ENCODE data around the gene CALML5.
"Not testable (repeated sequence)": the region's sequence is repeated elsewhere in the genome, so short reads cannot be mapped to it uniquely, and the experiment has no call there.

Gene CALML5

DNA sequence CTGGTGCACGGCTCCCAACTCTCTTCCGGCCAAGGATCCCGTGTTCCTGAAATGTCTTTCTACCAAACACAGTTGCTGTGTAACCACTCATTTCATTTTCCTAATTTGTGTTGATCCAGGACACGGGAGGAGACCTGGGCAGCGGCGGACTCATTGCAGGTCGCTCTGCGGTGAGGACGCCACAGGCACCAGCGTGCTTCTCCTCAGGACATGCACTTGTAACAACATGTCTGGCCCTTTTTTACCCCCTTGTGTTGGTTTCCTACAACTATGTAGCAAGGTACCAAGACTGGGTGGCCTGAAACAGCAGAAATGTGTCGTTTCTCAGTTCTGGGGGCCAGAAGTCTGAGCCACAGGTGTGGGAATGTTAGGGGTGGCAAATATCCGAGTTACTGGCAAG, 18.2 kb downstream of the CALML5 start:
- no peak for DNase-seq (ENCODE audit: low read depth)

- DNase-seq (ENCODE audit: low read depth): no peak
Observed at GRCh38 chr10:5480162-5480941, 19.0 kb downstream of the CALML5 start.

GRCh38 chr10:5479481-5480161, 19.7 kb downstream of the CALML5 start:
- DNase-seq (ENCODE audit: low read depth): no peak

- no peak for DNase-seq (ENCODE audit: low read depth)
Observed at GRCh38 chr10:5478694-5479305, 20.6 kb downstream of the CALML5 start.

DNA sequence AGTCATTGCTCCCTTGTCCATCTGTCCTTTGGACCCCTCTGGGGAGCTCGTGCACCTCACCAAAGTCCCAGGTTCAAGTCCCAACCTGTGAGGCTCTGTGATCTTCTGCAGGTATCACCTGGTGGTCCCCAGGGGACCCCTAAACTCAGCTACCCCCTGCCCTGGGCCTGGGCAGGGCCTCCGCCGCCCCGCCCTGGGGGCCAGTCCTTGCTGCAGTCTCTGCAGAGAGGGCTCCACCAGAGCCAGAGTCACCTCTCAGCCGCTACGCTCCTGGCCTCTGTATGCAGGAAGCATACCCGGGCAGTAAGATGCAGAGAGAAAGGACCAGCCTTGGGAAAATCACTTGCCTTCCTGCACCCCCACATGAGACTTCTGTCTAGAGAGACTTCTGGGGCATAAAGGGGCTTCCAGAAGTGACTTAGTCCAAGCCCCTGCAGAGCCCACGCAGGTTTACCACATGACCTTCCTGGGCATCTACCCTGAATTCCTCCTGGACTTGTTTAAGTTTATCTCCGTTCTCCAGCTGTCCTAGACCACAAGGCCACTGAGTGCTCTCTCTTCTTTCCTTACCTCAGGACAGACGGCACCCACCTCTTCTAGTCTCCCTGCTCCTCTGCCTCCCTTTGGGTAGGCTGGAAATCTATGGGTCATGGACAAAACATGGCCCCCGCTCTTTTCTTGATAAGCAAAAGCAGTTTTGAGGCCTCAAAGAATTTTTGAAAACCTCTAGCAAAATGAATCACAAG, 21.2 kb downstream of the CALML5 start:
- DNase-seq (ENCODE audit: low read depth): no peak

GRCh38 chr10:5476918-5477525, 22.3 kb downstream of the CALML5 start:
- DNase-seq (ENCODE audit: low read depth): no peak

DNA sequence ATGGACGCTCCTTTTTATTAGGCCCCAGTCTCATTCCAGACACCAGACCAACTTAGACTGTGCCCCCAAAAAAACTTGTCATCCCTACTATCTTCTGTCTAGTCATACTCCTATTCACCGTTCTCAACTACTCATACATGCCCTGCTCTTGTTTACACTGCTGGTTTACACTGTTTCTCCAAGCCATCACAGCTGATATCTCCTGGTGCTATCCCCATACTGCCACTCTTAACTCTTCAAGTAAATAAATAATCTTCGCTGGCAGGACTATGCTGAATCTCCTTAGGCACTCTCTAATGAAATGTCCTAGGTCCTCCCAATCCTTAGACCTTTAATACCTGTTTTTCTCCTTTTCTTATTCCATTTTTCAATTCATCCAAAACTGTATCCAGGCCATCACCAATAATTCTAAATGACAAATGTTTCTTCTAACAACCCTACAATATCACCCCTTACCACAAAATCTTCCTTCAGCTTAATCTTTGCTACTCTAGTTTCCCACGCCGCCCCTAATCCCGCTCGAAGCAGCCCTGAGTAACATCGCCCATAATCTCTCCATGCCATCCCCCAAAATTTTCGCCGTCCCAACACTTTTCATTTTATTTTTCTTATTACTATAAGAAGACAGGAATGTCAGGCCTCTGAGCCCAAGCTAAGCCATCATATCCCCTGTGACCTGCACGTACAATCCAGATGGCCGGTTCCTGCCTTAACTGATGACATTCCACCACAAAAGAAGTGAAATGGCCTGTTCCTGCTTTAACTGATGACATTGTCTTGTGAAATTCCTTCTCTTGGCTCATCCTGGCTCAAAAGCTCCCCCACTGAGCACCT, 23.2 kb downstream of the CALML5 start:
- DNase-seq (ENCODE audit: low read depth): not testable (repeated sequence)

- DNase-seq (ENCODE audit: low read depth): not testable (repeated sequence)
Observed at GRCh38 chr10:5475088-5475487, 24.3 kb downstream of the CALML5 start.

GRCh38 chr10:5474642-5475041, 24.7 kb downstream of the CALML5 start:
- not testable (repeated sequence) for DNase-seq (ENCODE audit: low read depth)

DNA sequence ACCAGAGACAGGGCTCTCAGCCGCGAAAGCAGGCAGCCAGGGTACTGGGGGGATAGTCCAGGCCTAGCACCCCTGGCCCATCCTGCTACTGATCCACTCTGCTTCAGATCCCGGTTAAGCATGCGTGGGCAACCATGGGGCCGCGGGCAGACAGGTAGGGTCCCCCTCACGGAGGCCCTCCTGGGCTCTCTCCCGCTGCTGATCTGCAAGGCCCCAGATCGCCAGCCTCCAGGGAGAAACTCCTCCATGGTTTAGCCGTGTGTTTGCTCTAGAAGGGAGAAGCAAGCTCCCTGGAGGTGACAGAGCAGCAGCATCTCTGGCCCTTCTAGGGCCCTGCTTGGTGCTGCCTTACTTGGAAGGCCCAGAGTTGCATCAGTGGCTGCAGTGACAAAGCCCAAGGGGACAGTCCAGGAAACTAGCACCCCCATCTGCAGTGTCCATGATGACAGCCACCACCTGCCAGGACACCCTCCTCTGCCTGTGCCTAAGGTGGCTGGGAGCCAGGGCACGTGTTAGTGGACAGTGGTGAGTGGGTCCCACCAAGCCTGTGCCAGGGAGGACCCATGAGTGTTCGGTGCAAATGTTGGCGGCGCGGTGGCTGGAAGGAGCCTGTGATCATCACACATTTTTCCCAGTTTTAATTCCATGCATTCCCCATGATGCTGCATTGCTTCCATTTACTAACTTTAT, 29.2 kb downstream of the CALML5 start:
- no peak for DNase-seq (ENCODE audit: low read depth)

DNA sequence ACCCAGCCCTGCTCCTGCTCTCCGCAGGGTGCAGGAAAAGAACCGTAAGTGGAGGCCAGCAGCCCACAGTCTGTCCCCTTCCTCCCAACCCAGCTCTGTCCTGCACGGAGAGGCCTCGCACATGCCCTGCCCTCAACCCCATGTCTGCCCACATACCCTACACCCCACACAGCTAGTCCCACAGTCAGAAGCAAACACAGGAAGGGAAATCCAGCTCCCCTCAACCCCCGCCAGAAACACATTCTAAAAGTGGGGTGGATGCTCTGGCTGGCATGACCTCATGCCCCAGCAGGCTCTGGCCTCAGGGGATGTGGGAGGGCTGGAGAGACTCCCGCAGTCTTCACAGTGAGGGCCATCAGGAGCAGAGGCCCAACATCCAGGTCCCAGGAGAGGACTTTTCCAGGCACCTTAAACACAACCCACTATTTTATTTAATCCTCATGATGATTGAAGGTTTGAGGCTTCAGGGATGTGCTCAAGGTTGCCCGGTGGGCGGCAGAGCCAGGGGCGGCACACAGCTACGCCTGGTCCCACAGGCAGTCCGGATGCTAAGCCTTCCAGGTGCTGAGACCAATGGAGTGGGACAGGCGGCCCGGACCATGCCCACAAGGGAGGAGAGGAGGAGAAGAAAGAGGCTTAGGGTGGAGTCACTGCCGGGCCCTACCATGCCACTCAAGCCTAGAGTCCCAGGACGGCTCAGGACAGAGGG, 29.9 kb downstream of the CALML5 start:
- DNase-seq (ENCODE audit: low read depth): no peak

DNA sequence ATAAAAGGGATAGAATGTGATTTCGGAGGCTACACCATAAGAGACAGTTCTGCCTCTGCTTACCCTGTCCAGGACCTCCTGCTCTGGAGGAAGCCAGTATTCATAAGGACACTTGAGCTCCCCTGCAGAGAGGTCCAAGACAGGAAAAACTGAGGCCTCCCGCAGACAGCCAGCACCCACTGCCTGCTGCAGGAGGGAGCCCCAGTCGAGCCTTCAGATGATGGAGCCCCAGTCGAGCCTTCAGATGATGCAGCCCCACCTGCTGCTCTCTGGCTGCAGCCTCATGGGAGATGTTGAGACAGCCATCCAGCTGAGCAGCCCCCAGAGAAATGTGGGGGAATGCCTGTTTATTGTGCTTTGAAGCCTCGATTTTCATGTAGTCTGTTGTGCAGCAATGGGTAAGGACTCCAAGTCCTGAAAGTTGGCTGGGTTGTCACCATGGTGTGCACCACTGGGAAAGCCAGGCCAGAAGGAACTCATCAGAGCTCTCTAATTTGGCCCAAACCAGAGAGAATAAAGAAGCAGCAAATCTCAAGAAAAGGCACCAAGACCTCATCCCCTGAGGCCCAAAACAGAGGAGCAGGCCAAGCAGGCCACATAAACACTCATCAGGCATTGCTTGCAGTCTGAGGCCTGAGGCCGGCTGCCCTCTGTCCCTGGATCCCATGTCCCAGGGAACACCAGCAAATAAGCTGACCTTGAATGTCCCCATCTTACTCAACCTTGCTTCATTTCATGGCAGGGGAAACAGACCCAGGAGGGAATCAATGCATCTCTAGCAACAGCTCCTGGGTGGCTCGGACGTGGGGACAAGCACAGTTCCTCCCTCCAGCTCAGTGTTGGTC, 30.9 kb downstream of the CALML5 start:
- DNase-seq (ENCODE audit: low read depth): no peak

DNA sequence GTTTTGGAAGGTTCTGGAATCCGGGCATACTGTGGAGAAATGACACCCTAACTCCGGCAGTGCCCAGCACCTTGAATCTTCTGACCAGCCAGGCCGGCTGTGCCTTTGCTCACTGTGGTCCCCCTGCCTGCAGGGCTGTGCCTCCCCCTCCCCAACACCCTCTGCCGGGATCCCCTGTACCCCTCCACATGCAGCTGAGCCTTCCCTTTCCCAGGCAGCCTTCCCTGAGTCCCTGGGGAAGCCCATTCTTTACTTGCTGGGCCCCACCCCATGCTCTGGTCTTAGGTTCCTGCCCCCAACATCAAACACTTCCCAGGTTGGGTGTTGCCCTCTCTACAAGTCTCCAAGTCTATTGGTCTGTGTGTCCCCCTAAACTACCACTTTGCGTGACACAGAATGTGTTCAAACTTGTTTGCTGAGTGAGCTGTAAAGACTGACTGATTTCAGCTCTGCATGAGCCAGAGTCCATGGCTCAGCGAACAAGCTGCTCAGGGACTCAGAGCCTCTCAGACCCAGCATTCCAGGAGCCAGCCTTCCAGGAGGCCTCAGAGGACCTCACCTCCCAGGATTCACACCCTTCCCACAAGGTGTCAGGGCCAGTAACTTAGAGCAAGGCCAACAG, 31.6 kb downstream of the CALML5 start:
- no peak for DNase-seq (ENCODE audit: low read depth)

DNA sequence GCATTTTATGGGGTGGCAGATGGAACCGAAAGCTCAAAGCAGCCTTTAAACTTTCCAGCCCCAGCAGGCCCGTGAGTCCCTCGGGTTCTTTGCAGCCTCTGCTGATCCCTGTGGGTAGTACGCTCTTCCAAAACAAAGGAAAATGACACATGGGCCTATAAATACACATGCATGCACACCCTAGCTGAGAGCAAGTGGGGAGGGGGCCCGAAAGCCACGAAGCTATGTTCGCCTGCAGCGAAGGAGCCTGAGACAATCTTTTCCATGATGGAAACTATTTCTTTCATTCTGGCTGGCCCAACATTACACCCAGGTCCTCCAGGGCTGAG, 32.2 kb downstream of the CALML5 start:
- DNase-seq (ENCODE audit: low read depth): no peak

- DNase-seq (ENCODE audit: low read depth): no peak
Observed at GRCh38 chr10:5466451-5467206, 32.7 kb downstream of the CALML5 start.

GRCh38 chr10:5465976-5466450, 33.4 kb downstream of the CALML5 start:
- DNase-seq (ENCODE audit: low read depth): no peak

GRCh38 chr10:5464546-5464945, 34.8 kb downstream of the CALML5 start:
- DNase-seq (ENCODE audit: low read depth): no peak

GRCh38 chr10:5462841-5463293, 36.5 kb downstream of the CALML5 start:
- no peak for DNase-seq (ENCODE audit: low read depth)

Measured in activated T-cell treated with anti-CD3 and anti-CD28 coated beads for 24 hours (primary cell).